Immature natural killer cell (primary cell): ENCODE data around the gene PMS1. TPM values are rescaled to one million over a fixed set of nuclear protein-coding genes. Genes with fewer than 3 reads are reported as not detected.
"Not testable (repeated sequence)": the region's sequence is repeated elsewhere in the genome, so short reads cannot be mapped to it uniquely, and the experiment has no call there.

Experiments used
- DNase-seq, 3 donors: peaks; one replicate each; pipeline ENCODE4 v3.0.0; 2022; ENCODE audit warnings: mixed read lengths in 1 of 3
- H3K27ac Mint-ChIP-seq, 6 donors: one replicate each; pipeline ENCODE4 v1.8.0; 2020; ENCODE audit warnings: mixed read lengths in 6 of 6, mild to moderate bottlenecking in 5 of 6, inconsistent platforms in 4 of 6, moderate library complexity in 3 of 6
- H3K27me3 Mint-ChIP-seq, 3 donors: one replicate each; pipeline ENCODE4 v1.8.0; 2020 to 2021; ENCODE audit warnings: low read depth in 3 of 3, mild to moderate bottlenecking in 3 of 3, mixed read lengths in 3 of 3, moderate library complexity in 3 of 3, inconsistent platforms in 1 of 3
- H3K36me3 Mint-ChIP-seq, 3 donors: one replicate each; pipeline ENCODE4 v1.8.0; 2020; ENCODE audit warnings: mixed read lengths in 3 of 3, inconsistent platforms in 2 of 3, mild to moderate bottlenecking in 2 of 3
- H3K4me1 Mint-ChIP-seq, 2 donors: one replicate each; pipeline ENCODE4 v1.8.0; 2020; ENCODE audit warnings: inconsistent platforms in 2 of 2, mild to moderate bottlenecking in 2 of 2, mixed read lengths in 2 of 2, moderate library complexity in 1 of 2
- H3K4me3 Mint-ChIP-seq, 5 donors: one replicate each; pipeline ENCODE4 v1.8.0; 2020; ENCODE audit warnings: mild to moderate bottlenecking in 5 of 5, mixed read lengths in 5 of 5, inconsistent platforms in 3 of 5, moderate library complexity in 3 of 5
- H3K9me3 Mint-ChIP-seq, 6 donors: one replicate each; pipeline ENCODE4 v1.8.0; 2020; ENCODE audit warnings: mild to moderate bottlenecking in 6 of 6, mixed read lengths in 6 of 6, inconsistent platforms in 4 of 6, moderate library complexity in 3 of 6
- polyA plus RNA-seq, 3 donors: library from polyadenylated mRNA; unstranded; fragments of 300-500 nt; fragmentation: Illumina TruSeq; gene quantifications; one replicate each; pipeline ENCODE4 v1.2.3, GENCODE V29; 2021

PMS1 gene
- 10 to 100 TPM in 2 of 3 donors, 1 to 10 TPM in 1; 6.3 to 20.1 (median 12.5) TPM for polyA plus RNA-seq

GRCh38 chr2:189783927-189784867 lies at the start of gene PMS1, which contains the start of gene ORMDL1:
Gene PMS1, plus strand, starts transcription at chr2:189784450. Its CDS starts 7,360 bp downstream, at chr2:189791810.
Gene ORMDL1, minus strand, starts transcription at chr2:189784339. Its CDS starts 1,744 bp downstream, at chr2:189782595.
- H3K36me3 Mint-ChIP-seq = peaks cover 5 to 19% (median 13%) of the 10 kb centered on the region in 3 donors
- DNase-seq = peak; percentile 97 to 98 (median 97)
- H3K4me1 Mint-ChIP-seq = peaks cover 51 to 67% of the 10 kb centered on the region in 2 donors
- H3K9me3 Mint-ChIP-seq = no peaks in the 10 kb centered on the region
- peak within 1 kb of the TSS; percentile 96 to 98 (median 97) for H3K27ac Mint-ChIP-seq
- peaks cover 0 to 14% (median 9%) of the 10 kb centered on the region in 3 donors for H3K27me3 Mint-ChIP-seq
- peak within 1 kb of the TSS; percentile 93 to 96 (median 94) for H3K4me3 Mint-ChIP-seq

GRCh38 chr2:189751080-189751658 lies 33.1 kb upstream of the PMS1 start:
- Mint-ChIP-seq H3K27ac (no peak overlapping the region), H3K27me3 (peaks cover 0 to 2% (median 2%) of the 10 kb centered on the region in 3 donors)

GRCh38 chr2:189756311-189756952 lies 27.8 kb upstream of the PMS1 start:
- no peak for DNase-seq
- peaks cover 10 to 17% (median 16%) of the 10 kb centered on the region in 3 donors for H3K36me3 Mint-ChIP-seq
- no peak overlapping the region for H3K4me3 Mint-ChIP-seq
- H3K4me1 Mint-ChIP-seq = peaks cover 0 to 1% of the 10 kb centered on the region in 2 donors
- no peaks in the 10 kb centered on the region for H3K27me3 Mint-ChIP-seq
- no peaks in the 10 kb centered on the region for H3K9me3 Mint-ChIP-seq
- peak overlapping the region in 2 of 6 donors; percentile 7 to 8 for H3K27ac Mint-ChIP-seq

More at GRCh38 chr2:189751080-189751658, 33.1 kb upstream of the PMS1 start:
- peaks cover 13 to 26% (median 16%) of the 10 kb centered on the region in 3 donors for H3K36me3 Mint-ChIP-seq
- H3K4me3 Mint-ChIP-seq = no peak overlapping the region
- peak; percentile 24 to 35 (median 29) for DNase-seq
- H3K4me1 Mint-ChIP-seq = no peaks in the 10 kb centered on the region
- H3K9me3 Mint-ChIP-seq = no peaks in the 10 kb centered on the region

DNA sequence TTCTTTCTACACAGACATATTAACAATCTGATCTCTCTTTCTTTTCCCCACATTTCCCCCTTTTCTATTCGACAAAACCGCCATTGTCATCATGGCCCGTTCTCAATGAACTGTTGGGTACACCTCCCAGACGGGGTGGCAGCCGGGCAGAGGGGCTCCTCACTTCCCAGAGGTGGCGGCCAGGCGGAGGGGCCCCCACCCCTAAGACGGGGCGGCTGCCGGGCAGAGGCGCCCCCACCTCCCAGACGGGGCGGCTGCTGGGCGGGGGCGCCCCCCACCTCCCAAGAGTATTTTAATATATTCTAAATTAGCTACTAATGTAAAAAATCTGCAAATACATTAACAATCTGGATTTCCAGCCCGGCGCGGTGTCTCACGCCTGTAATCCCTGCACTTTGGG lies 24.1 kb upstream of the PMS1 start:
- Mint-ChIP-seq H3K27me3 (peaks cover 2 to 12% (median 10%) of the 10 kb centered on the region in 3 donors), H3K4me1 (peaks cover 12 to 31% of the 10 kb centered on the region in 2 donors)
- H3K36me3 Mint-ChIP-seq, H3K4me3 Mint-ChIP-seq, DNase-seq, H3K27ac Mint-ChIP-seq, H3K9me3 Mint-ChIP-seq: not testable (repeated sequence)

DNA sequence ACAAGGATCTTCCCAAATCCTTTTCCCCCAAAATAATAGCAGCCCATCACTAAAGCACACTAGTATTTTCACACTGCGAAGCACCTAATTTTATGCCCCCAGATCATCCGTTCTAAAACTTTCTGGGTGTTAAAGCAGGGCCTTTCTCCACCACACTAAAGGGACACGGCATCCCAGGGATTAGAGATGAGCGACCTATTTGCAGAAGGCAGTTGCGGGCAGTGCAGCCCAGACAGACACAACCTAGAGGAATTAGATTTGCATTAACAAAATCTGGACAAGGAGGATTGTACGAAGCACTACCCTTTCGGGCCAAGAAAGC lies 22.1 kb upstream of the PMS1 start:
- Mint-ChIP-seq H3K4me1 (peaks cover 12 to 31% of the 10 kb centered on the region in 2 donors), H3K27me3 (peaks cover 2 to 12% (median 10%) of the 10 kb centered on the region in 3 donors), H3K36me3 (peaks cover 5 to 6% (median 6%) of the 10 kb centered on the region in 3 donors), H3K9me3 (no peaks in the 10 kb centered on the region), H3K27ac (peak overlapping the region; percentile 96 to 98 (median 98)), H3K4me3 (peak overlapping the region; percentile 93 to 99 (median 98))
- no peak for DNase-seq

GRCh38 chr2:189762551-189763298 lies 21.5 kb upstream of the PMS1 start, which contains the start of gene OSGEPL1:
Gene OSGEPL1, minus strand, starts transcription at chr2:189762792. Its CDS starts 1,152 bp downstream, at chr2:189761640.
- Mint-ChIP-seq H3K4me3 (peak within 1 kb of the TSS; percentile 93 to 99 (median 98)), H3K4me1 (peaks cover 12 to 31% of the 10 kb centered on the region in 2 donors), H3K36me3 (peaks cover 5 to 7% (median 6%) of the 10 kb centered on the region in 3 donors), H3K27me3 (peaks cover 2 to 12% (median 10%) of the 10 kb centered on the region in 3 donors), H3K27ac (peak within 1 kb of the TSS; percentile 96 to 98 (median 98)), H3K9me3 (no peaks in the 10 kb centered on the region)
- peak; percentile 86 to 89 (median 88) for DNase-seq

- peaks cover 2 to 12% (median 10%) of the 10 kb centered on the region in 3 donors for H3K27me3 Mint-ChIP-seq
- peak overlapping the region in 4 of 5 donors; percentile 5 to 99 (median 98) for H3K4me3 Mint-ChIP-seq
- H3K36me3 Mint-ChIP-seq = peaks cover 5 to 7% (median 6%) of the 10 kb centered on the region in 3 donors
- H3K27ac Mint-ChIP-seq = peak overlapping the region in 5 of 6 donors; percentile 7 to 96 (median 44)
- DNase-seq = no peak
- peaks cover 12 to 31% of the 10 kb centered on the region in 2 donors for H3K4me1 Mint-ChIP-seq
- H3K9me3 Mint-ChIP-seq = no peaks in the 10 kb centered on the region
These were observed 20.2 kb upstream of the PMS1 start for GRCh38 chr2:189763908-189764661.

GRCh38 chr2:189770590-189771322 lies 13.5 kb upstream of the PMS1 start:
- Mint-ChIP-seq H3K36me3 (peaks cover 7 to 30% (median 16%) of the 10 kb centered on the region in 3 donors), H3K9me3 (no peaks in the 10 kb centered on the region)

DNA sequence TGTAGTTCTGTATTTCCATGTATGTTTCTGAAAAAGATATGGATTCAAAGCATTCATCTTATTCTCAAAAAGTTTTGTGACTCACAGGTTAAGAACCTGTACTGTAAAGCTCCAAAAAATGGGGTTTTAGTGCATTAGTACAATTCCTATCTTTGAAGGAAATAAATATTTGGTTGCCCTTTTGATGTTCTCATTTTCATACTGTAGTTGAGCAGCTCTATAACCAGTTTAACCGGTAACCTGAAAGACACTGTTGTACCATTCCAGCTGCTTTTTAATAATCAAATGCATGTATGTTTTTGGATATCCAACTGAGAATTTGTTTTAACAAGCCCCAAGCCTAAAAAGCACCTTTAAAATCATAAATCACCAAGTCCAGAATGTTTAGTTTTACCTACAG lies 12.0 kb upstream of the PMS1 start:
- Mint-ChIP-seq H3K9me3 (no peaks in the 10 kb centered on the region), H3K36me3 (peaks cover 6 to 31% (median 10%) of the 10 kb centered on the region in 3 donors), H3K27me3 (no peaks in the 10 kb centered on the region), H3K4me1 (peaks cover 2 to 8% of the 10 kb centered on the region in 2 donors), H3K4me3 (no peak overlapping the region), H3K27ac (peak overlapping the region in 1 of 6 donors; percentile 42)
- DNase-seq = no peak

More at GRCh38 chr2:189770590-189771322, 13.5 kb upstream of the PMS1 start:
- Mint-ChIP-seq H3K27ac (no peak overlapping the region), H3K27me3 (no peaks in the 10 kb centered on the region), H3K4me1 (peaks cover 0 to 2% of the 10 kb centered on the region in 2 donors), H3K4me3 (no peak overlapping the region)
- DNase-seq = no peak

DNA sequence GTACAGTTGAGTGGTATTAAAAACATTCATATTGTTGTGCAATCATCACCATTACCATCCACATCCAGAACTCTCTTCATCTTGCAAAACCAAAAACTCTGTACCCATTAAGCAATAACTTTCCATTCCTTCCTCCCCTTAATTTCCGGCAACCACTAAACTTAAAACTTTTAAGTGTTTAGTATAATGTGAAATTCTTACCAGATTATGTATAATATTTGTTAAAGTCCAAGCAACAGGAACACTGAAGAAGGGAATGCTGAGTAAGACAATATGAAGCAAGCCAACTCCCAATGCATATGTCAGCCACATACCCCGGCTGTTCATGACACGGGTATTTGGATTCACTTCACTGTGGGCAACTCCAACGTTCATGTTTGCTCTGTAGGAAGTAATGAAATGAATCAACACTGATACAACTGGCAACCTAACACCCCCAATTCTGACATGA lies 2.0 kb upstream of the PMS1 start:
- H3K4me1 Mint-ChIP-seq = peaks cover 56 to 77% of the 10 kb centered on the region in 2 donors

DNA sequence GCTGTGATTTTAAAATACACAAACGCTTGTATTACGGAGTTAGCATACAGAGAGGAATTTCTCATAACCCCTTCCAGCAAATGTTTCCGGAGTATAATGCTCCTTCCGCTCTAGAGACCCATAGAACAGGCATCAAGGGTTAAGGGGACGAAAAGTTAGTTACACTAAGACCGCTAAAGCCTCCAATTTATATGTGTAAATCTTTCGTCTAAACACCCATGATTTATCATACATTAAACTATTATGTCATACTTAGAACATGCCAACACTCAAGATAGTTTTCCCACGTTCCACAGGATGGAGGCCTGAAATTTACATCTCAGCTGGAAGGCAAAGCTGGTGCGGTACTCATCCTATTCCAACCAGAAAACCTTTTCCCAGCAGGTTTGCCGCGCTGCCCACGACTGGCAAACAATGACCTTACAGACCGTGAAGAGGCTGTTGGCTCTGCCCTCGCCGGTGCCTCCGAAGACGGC lies 761 bp upstream of the PMS1 start:
- H3K27ac Mint-ChIP-seq = peak overlapping the region; percentile 96 to 98 (median 97)
- peaks cover 53 to 74% of the 10 kb centered on the region in 2 donors for H3K4me1 Mint-ChIP-seq
- DNase-seq = no peak
- H3K9me3 Mint-ChIP-seq = no peaks in the 10 kb centered on the region
- H3K4me3 Mint-ChIP-seq = peak overlapping the region; percentile 93 to 96 (median 94)
- H3K27me3 Mint-ChIP-seq = peaks cover 0 to 14% (median 9%) of the 10 kb centered on the region in 3 donors
- H3K36me3 Mint-ChIP-seq = peaks cover 5 to 22% (median 16%) of the 10 kb centered on the region in 3 donors

More for the DNA sequence above, 2.0 kb upstream of the PMS1 start:
- H3K4me3 Mint-ChIP-seq = peak overlapping the region; percentile 41 to 95 (median 93)
- H3K36me3 Mint-ChIP-seq = peaks cover 8 to 20% (median 20%) of the 10 kb centered on the region in 3 donors
- H3K27me3 Mint-ChIP-seq = peaks cover 0 to 14% (median 9%) of the 10 kb centered on the region in 3 donors
- peak overlapping the region; percentile 82 to 98 (median 97) for H3K27ac Mint-ChIP-seq
- no peak for DNase-seq
- H3K9me3 Mint-ChIP-seq = no peaks in the 10 kb centered on the region
